CD14-positive monocyte (primary cell): ENCODE data around the gene LHPP. TPM values are rescaled to one million over a fixed set of nuclear protein-coding genes. Genes with fewer than 3 reads are reported as not detected.

Experiments
- DNase-seq, 3 donors: peaks; one replicate each; pipeline ENCODE4 v3.0.0-alpha.2; 2011 to 2022
- H2AFZ ChIP-seq: 2 replicates; pipeline ENCODE4 v1.6.0; 2012; ENCODE audit warnings: mild to moderate bottlenecking, low read depth, low read length, inconsistent platforms; ENCODE audit not compliant: insufficient read depth, poor library complexity, severe bottlenecking
- H3K27ac ChIP-seq, 2 donors: 1 replicate in 1 of 2; 2 replicates in 1 of 2; pipeline ENCODE4 v1.5.1; 2012 to 2013; ENCODE audit warnings: low read length in 2 of 2, control low read depth in 1 of 2, inconsistent platforms in 1 of 2, low read depth in 1 of 2, mild to moderate bottlenecking in 1 of 2
- H3K27me3 ChIP-seq, 2 donors: one replicate each; pipeline versions ENCODE4 v1.6.0 to v1.6.1; 2011 to 2013; ENCODE audit warnings: low read length in 2 of 2; ENCODE audit not compliant: control insufficient read depth in 2 of 2, insufficient read depth in 2 of 2
- H3K36me3 ChIP-seq, 2 donors: replicated peaks in 1 of 2; 1 replicate in 1 of 2; 2 replicates in 1 of 2; pipeline versions ENCODE4 v1.5.1 to v1.6.1; 2012 to 2013; ENCODE audit warnings: low read length in 2 of 2, control low read depth in 1 of 2, inconsistent platforms in 1 of 2, mild to moderate bottlenecking in 1 of 2; ENCODE audit not compliant: insufficient read depth in 2 of 2, control insufficient read depth in 1 of 2
- H3K4me1 ChIP-seq, 2 donors: 1 replicate in 1 of 2; 2 replicates in 1 of 2; pipeline versions ENCODE4 v1.5.1 to v1.6.1; 2012 to 2013; ENCODE audit warnings: low read length in 2 of 2, control low read depth in 1 of 2, inconsistent platforms in 1 of 2, mild to moderate bottlenecking in 1 of 2, moderate library complexity in 1 of 2; ENCODE audit not compliant: insufficient read depth in 2 of 2, control insufficient read depth in 1 of 2
- H3K4me2 ChIP-seq: replicated peaks from 2 replicates; pipeline ENCODE3; 2012; ENCODE audit warnings: low read length, moderate library complexity, mild to moderate bottlenecking; ENCODE audit not compliant: poor library complexity, severe bottlenecking; ENCODE audit errors: extremely low read depth
- H3K4me3 ChIP-seq, 3 experiments: fragments of 200-600 bp in 1 of 3; sonication (generic) in 1 of 3; replicated peaks in 1 of 3; 1 replicate in 2 of 3; 2 replicates in 1 of 3; pipeline ENCODE4 v1.5.1; 2011 to 2013; ENCODE audit warnings: low read length in 3 of 3, mild to moderate bottlenecking in 3 of 3, control low read depth in 2 of 3, low read depth in 2 of 3, inconsistent platforms in 1 of 3, moderate library complexity in 1 of 3
- H3K79me2 ChIP-seq: 2 replicates; pipeline ENCODE4 v1.6.0; 2012; ENCODE audit warnings: mild to moderate bottlenecking, control low read depth, inconsistent platforms, low read length, moderate library complexity; ENCODE audit not compliant: insufficient read depth
- H3K9ac ChIP-seq: 2 replicates; pipeline ENCODE4 v1.6.0; 2017; ENCODE audit warnings: low read length, mild to moderate bottlenecking; ENCODE audit not compliant: insufficient read depth, poor library complexity, severe bottlenecking
- H3K9me3 ChIP-seq, 2 donors: replicated peaks in 1 of 2; 1 replicate in 1 of 2; 2 replicates in 1 of 2; pipeline versions ENCODE4 v1.5.1 to v1.6.1; 2012 to 2013; ENCODE audit warnings: low read length in 2 of 2, control low read depth in 1 of 2; ENCODE audit not compliant: control insufficient read depth in 1 of 2, insufficient read depth in 1 of 2
- H4K20me1 ChIP-seq: 2 replicates; pipeline ENCODE4 v1.6.0; 2012; ENCODE audit warnings: mild to moderate bottlenecking, low read length, control low read depth, moderate library complexity; ENCODE audit not compliant: insufficient read depth
- H3K27ac Mint-ChIP-seq, 7 donors: one replicate each; pipeline ENCODE4 v1.8.0; 2020; ENCODE audit warnings: mild to moderate bottlenecking in 7 of 7, mixed read lengths in 7 of 7, moderate library complexity in 6 of 7, inconsistent platforms in 2 of 7
- H3K27me3 Mint-ChIP-seq, 3 donors: one replicate each; pipeline ENCODE4 v1.8.0; 2021 to 2022; ENCODE audit warnings: low read depth in 3 of 3, mild to moderate bottlenecking in 3 of 3, mixed read lengths in 3 of 3, moderate library complexity in 3 of 3, inconsistent platforms in 1 of 3
- H3K36me3 Mint-ChIP-seq, 2 donors: one replicate each; pipeline ENCODE4 v1.8.0; 2020; ENCODE audit warnings: mixed read lengths in 2 of 2, inconsistent platforms in 1 of 2, mild to moderate bottlenecking in 1 of 2
- H3K4me1 Mint-ChIP-seq: one replicate; pipeline ENCODE4 v1.8.0; 2020; ENCODE audit warnings: mild to moderate bottlenecking, mixed read lengths
- H3K4me3 Mint-ChIP-seq, 2 donors: one replicate each; pipeline ENCODE4 v1.8.0; 2020; ENCODE audit warnings: mild to moderate bottlenecking in 2 of 2, mixed read lengths in 2 of 2, moderate library complexity in 1 of 2
- H3K9me3 Mint-ChIP-seq, 7 donors: one replicate each; pipeline ENCODE4 v1.8.0; 2020 to 2022; ENCODE audit warnings: mixed read lengths in 7 of 7, mild to moderate bottlenecking in 6 of 7, moderate library complexity in 6 of 7, inconsistent platforms in 2 of 7
- WGBS: methylation state at CpG from one replicate; pipeline ENCODE4 v1.1.5; 2013; ENCODE audit warnings: missing lambda C conversion rate; ENCODE audit not compliant: insufficient coverage; 5-methylcytosine and 5-hydroxymethylcytosine counted together
- intact Hi-C, 2 donors: fragments of 100-400 bp; cut with micrococcal nuclease; formaldehyde crosslinking; loops; one replicate each; pipeline versions ENCODE4 v1.15.0 to v1.15.1; 2023
- polyA plus RNA-seq, 3 donors: library from polyadenylated mRNA; depleted of rRNA in 1 of 3; unstranded in 2 of 3; stranded (reverse) in 1 of 3; fragments of 300-500 nt in 2 of 3; fragments of >200 nt in 1 of 3; fragmentation: Illumina TruSeq in 2 of 3; gene quantifications; 1 replicate in 2 of 3; 2 replicates in 1 of 3; pipeline ENCODE4 v1.2.3, GENCODE V29; 2012 to 2021
- TF ChIP-seq, protein P1 (sequence below): fragments of 200-600 bp; IDR thresholded peaks from one replicate; pipeline ENCODE4 v1.8.0; 2022; ENCODE audit warnings: antibody characterized with exemption, mild to moderate bottlenecking

The LHPP gene
- polyA plus RNA-seq, 3 donors = 15.2 to 20.6 (median 19.5) TPM

DNA sequence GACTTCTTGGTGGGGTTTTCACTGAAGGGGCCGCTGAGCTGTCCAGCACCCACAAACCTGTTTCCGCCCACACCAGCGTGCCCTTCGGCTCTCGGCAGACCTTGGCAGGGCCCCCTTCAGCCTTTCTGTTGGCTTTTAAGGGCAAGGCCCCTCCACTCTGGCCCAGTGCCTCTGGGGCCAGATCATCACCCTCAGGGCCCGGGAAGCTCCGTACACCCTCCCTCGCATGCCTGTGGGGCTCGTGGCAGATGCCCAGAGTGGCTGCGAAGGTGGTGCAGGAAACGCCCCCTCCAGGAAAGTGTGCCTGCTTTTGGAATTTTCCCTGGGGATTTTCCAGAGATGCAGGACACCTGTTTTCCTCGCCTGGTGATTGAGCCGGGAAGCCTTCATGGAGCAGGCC, 7.0 kb downstream of the LHPP start:
- no peak overlapping the region for H3K9ac ChIP-seq
- Mint-ChIP-seq H3K27me3 (peaks cover 0 to 4% (median 0%) of the 10 kb centered on the region in 3 donors), H3K36me3 (peaks cover 4 to 10% of the 10 kb centered on the region in 2 donors), H3K4me3 (no peak overlapping the region), H3K9me3 (peaks cover 0 to 3% (median 0%) of the 10 kb centered on the region in 7 donors), H3K27ac (no peak overlapping the region), H3K4me1 (peaks cover 18% of the 10 kb centered on the region)
- no peaks in the 10 kb centered on the region for H3K27me3 ChIP-seq
- H2AFZ ChIP-seq = no peak overlapping the region
- peaks cover 8 to 10% of the 10 kb centered on the region in 2 donors for H3K4me1 ChIP-seq
- H3K79me2 ChIP-seq = no peaks in the 10 kb centered on the region
- WGBS = 97% methylated on average over 13 of the region's 13 CpGs
- TF ChIP-seq, protein P1, sequence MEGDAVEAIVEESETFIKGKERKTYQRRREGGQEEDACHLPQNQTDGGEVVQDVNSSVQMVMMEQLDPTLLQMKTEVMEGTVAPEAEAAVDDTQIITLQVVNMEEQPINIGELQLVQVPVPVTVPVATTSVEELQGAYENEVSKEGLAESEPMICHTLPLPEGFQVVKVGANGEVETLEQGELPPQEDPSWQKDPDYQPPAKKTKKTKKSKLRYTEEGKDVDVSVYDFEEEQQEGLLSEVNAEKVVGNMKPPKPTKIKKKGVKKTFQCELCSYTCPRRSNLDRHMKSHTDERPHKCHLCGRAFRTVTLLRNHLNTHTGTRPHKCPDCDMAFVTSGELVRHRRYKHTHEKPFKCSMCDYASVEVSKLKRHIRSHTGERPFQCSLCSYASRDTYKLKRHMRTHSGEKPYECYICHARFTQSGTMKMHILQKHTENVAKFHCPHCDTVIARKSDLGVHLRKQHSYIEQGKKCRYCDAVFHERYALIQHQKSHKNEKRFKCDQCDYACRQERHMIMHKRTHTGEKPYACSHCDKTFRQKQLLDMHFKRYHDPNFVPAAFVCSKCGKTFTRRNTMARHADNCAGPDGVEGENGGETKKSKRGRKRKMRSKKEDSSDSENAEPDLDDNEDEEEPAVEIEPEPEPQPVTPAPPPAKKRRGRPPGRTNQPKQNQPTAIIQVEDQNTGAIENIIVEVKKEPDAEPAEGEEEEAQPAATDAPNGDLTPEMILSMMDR = no peak
- H3K4me2 ChIP-seq = no peak overlapping the region
- peaks cover 15% of the 10 kb centered on the region for H4K20me1 ChIP-seq
- H3K36me3 ChIP-seq = no peaks in the 10 kb centered on the region
- H3K9me3 ChIP-seq = no peaks in the 10 kb centered on the region
- intact Hi-C loops = loop anchor here in 1 of 2 donors (10.0 kb wide), 1 partner anchor 1314 kb away; the partner anchor contains the start of gene BUB3
- no peak overlapping the region for H3K27ac ChIP-seq
- no peak for DNase-seq
- H3K4me3 ChIP-seq = no peak overlapping the region

DNA sequence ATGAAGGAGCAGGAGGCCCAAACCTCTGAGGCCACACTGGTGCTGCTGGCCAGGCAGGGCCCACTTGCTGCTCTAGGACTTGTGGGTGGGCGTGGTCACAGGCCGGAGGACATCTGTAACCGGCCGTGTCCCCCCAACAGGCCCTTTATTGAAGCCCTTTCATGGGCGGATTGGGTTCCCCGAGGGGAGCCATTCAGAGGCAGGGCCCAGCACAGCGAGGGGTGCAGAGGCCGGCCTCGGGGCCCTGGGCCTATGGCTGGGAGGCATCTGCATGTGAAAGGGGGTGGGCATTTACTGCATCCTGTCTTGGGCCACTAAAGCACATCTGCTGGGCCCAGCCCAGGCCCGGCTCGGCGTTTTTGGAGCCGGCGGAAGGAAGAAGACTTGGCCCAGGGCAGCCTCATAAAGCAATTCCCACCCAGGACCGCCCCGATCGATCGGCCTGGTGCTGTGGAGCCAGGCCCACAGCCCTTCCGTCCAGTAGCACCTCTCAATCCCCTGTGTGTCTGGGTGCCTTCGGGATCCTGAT, 8.4 kb downstream of the LHPP start:
- TF ChIP-seq, protein P1 = no peak
- Histone ChIP-seq H3K79me2 (no peaks in the 10 kb centered on the region), H3K4me3 (no peak overlapping the region), H3K36me3 (no peaks in the 10 kb centered on the region), H3K4me1 (peaks cover 6% of the 10 kb centered on the region in 2 donors), H3K9me3 (no peaks in the 10 kb centered on the region), H3K27ac (no peak overlapping the region), H4K20me1 (peaks cover 11% of the 10 kb centered on the region), H3K27me3 (no peaks in the 10 kb centered on the region), H3K9ac (no peak overlapping the region), H2AFZ (no peak overlapping the region), H3K4me2 (no peak overlapping the region)
- Mint-ChIP-seq H3K9me3 (peaks cover 0 to under 1% (median 0%) of the 10 kb centered on the region in 7 donors), H3K36me3 (peaks cover 8 to 13% of the 10 kb centered on the region in 2 donors), H3K4me1 (peaks cover 11% of the 10 kb centered on the region), H3K27ac (no peak overlapping the region), H3K27me3 (peaks cover 0 to 1% (median 0%) of the 10 kb centered on the region in 3 donors), H3K4me3 (no peak overlapping the region)
- intact Hi-C loops = loop anchor here in 1 of 2 donors (10.0 kb wide), 1 partner anchor 1315 kb away; the partner anchor contains the start of gene BUB3
- no peak for DNase-seq
- WGBS = 95% methylated on average over 20 of the region's 20 CpGs
